AG10803 (cell line): ENCODE measurements around the gene RSL1D1.

ENCODE experiments used
- DNase-seq: peaks from one replicate; pipeline ENCODE4 v3.0.0; 2010; ENCODE audit warnings: low read depth
- H3K4me3 ChIP-seq: 2 replicates; pipeline ENCODE4 v1.5.1; 2011; ENCODE audit warnings: mild to moderate bottlenecking, low read length, control low read depth
- CTCF ChIP-seq: conservative IDR thresholded peaks from 2 replicates; pipeline ENCODE4 v1.5.1; 2011; ENCODE audit warnings: mild to moderate bottlenecking, low read length, control low read depth, inconsistent platforms

RSL1D1 gene

GRCh38 chr16:11797166-11797956 is 54.0 kb downstream of the RSL1D1 start, which contains the start of gene ZC3H7A:
ZC3H7A (minus strand) TSS chr16:11797258; CDS start chr16:11782354, 14,904 bp downstream.
- DNase-seq = peak; percentile 97
- peak within 1 kb of the TSS; percentile 83 for H3K4me3 ChIP-seq
- no peak; the same call in 1 of the 2 replicates for TF ChIP-seq CTCF

GRCh38 chr16:11796227-11797165 is 54.8 kb downstream of the RSL1D1 start:
- peak; percentile 56 for DNase-seq
- peak overlapping the region; percentile 82 for H3K4me3 ChIP-seq
- TF ChIP-seq CTCF = no peak

- no peak for TF ChIP-seq CTCF
- peak overlapping the region; percentile 82 for H3K4me3 ChIP-seq
- DNase-seq = no peak
Observed at GRCh38 chr16:11795887-11796226, 55.5 kb downstream of the RSL1D1 start.

- peak overlapping the region; percentile 82 for H3K4me3 ChIP-seq
- DNase-seq = peak; percentile 73
- TF ChIP-seq CTCF = no peak
Observed at GRCh38 chr16:11794996-11795886, 56.1 kb downstream of the RSL1D1 start.

- H3K4me3 ChIP-seq = no peak overlapping the region; the same call in 1 of the 2 replicates
Observed at GRCh38 chr16:11794447-11794846, 56.9 kb downstream of the RSL1D1 start.

GRCh38 chr16:11793840-11794239 is 57.5 kb downstream of the RSL1D1 start:
- H3K4me3 ChIP-seq = no peak overlapping the region
- TF ChIP-seq CTCF = no peak
- no peak for DNase-seq

More at GRCh38 chr16:11794447-11794846, 56.9 kb downstream of the RSL1D1 start:
- DNase-seq = no peak
- no peak for TF ChIP-seq CTCF
